Measurements from ENCODE around the gene NRXN2. TPM values are rescaled to one million over a fixed set of nuclear protein-coding genes. Genes with fewer than 3 reads are reported as not detected.

Gene NRXN2
- polyA plus RNA-seq, 3 donors, result 0.07 TPM; not detected in 2

DNA sequence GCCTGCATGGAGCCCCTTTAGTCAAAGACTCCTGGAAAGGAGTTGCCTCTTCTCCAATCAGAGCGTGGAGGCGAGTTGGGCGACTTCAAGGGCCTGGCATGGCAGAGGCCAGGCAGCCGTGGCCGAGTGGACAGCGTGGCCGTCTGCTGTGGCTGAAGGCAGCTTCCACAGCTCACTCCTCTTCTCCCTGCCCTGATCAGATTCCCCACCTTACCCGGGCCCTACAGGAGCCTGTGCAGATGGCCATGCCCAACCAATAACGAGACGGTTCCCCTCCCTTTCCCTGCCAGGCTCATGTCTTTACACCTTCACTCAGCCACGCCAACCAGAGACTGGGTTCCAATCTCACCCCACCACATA, 152.0 kb downstream of the NRXN2 start:
- Histone ChIP-seq H3K79me2 (ENCODE audit: insufficient read depth, low read length) (no peaks in the 10 kb centered on the region), H3K9ac (ENCODE audit: insufficient read depth, low read length, poor library complexity, severe bottlenecking) (no peak overlapping the region), H3K4me3 (replicated peaks in 1 of 3; ENCODE audit: low read depth in 2 of 3, low read length in 3 of 3) (no peak overlapping the region), H2AFZ (ENCODE audit: insufficient read depth, low read depth, low read length, poor library complexity, severe bottlenecking) (no peak overlapping the region), H3K27ac (ENCODE audit: low read depth in 1 of 2, low read length in 2 of 2) (no peak overlapping the region), H3K27me3 (ENCODE audit: control insufficient read depth in 2 of 2, insufficient read depth in 2 of 2, low read length in 2 of 2) (no peaks in the 10 kb centered on the region), H3K9me3 (replicated peaks in 1 of 2; ENCODE audit: control insufficient read depth in 1 of 2, insufficient read depth in 1 of 2, low read length in 2 of 2) (no peaks in the 10 kb centered on the region), H3K4me2 (replicated peaks; ENCODE audit: extremely low read depth, low read length, poor library complexity, severe bottlenecking) (no peak overlapping the region), H4K20me1 (ENCODE audit: insufficient read depth, low read length) (no peaks in the 10 kb centered on the region), H3K4me1 (ENCODE audit: control insufficient read depth in 1 of 2, insufficient read depth in 2 of 2, low read length in 2 of 2) (peaks cover 0 to 3% of the 10 kb centered on the region in 2 donors), H3K36me3 (replicated peaks in 1 of 2; ENCODE audit: control insufficient read depth in 1 of 2, insufficient read depth in 2 of 2, low read length in 2 of 2) (no peaks in the 10 kb centered on the region)
- peaks cover 0 to 2% (median 0%) of the 10 kb centered on the region in 3 donors for H3K27me3 Mint-ChIP-seq (ENCODE audit: low read depth in 3 of 3)
- 97% methylated on average over 11 of the region's 11 CpGs for WGBS (ENCODE audit: insufficient coverage)
- intact Hi-C loops (cut with micrococcal nuclease), result no loop called here
- DNase-seq, result no peak
- H3K36me3 Mint-ChIP-seq, result no peaks in the 10 kb centered on the region
- peak overlapping the region in 1 of 2 donors; percentile 24 for H3K4me3 Mint-ChIP-seq
- no peak overlapping the region for H3K27ac Mint-ChIP-seq
- TF ChIP-seq, protein P1, sequence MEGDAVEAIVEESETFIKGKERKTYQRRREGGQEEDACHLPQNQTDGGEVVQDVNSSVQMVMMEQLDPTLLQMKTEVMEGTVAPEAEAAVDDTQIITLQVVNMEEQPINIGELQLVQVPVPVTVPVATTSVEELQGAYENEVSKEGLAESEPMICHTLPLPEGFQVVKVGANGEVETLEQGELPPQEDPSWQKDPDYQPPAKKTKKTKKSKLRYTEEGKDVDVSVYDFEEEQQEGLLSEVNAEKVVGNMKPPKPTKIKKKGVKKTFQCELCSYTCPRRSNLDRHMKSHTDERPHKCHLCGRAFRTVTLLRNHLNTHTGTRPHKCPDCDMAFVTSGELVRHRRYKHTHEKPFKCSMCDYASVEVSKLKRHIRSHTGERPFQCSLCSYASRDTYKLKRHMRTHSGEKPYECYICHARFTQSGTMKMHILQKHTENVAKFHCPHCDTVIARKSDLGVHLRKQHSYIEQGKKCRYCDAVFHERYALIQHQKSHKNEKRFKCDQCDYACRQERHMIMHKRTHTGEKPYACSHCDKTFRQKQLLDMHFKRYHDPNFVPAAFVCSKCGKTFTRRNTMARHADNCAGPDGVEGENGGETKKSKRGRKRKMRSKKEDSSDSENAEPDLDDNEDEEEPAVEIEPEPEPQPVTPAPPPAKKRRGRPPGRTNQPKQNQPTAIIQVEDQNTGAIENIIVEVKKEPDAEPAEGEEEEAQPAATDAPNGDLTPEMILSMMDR (IDR thresholded peaks at IDR 0.05), result no peak
- peaks cover 7% of the 10 kb centered on the region for H3K4me1 Mint-ChIP-seq
- H3K9me3 Mint-ChIP-seq, result no peaks in the 10 kb centered on the region

DNA sequence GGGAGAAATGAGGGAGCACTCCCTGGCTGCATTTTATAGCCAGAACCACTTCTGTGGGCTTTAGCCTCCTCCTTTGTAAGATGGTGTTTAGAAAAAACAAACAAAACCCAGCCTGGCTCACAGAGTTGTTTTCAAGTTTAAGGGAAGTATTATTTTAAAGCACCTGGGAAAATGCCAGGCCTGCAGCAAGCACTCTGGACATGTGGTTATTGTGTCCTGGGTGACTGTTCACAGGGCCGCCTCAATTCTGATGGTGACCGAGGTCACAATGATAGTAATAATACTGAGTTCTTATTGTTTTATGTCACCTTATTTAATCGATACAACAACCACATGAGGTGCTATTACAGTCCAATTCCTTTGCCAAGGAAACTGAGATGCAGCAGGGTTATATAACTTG, 152.7 kb downstream of the NRXN2 start:
- Mint-ChIP-seq H3K4me1 (peaks cover 7% of the 10 kb centered on the region), H3K27ac (no peak overlapping the region), H3K27me3 (ENCODE audit: low read depth in 3 of 3) (peaks cover 0 to 2% (median 0%) of the 10 kb centered on the region in 3 donors), H3K9me3 (no peaks in the 10 kb centered on the region), H3K4me3 (no peak overlapping the region), H3K36me3 (no peaks in the 10 kb centered on the region)
- Histone ChIP-seq H3K4me1 (ENCODE audit: control insufficient read depth in 1 of 2, insufficient read depth in 2 of 2, low read length in 2 of 2) (peaks cover 0 to 3% of the 10 kb centered on the region in 2 donors), H2AFZ (ENCODE audit: insufficient read depth, low read depth, low read length, poor library complexity, severe bottlenecking) (no peak overlapping the region), H3K36me3 (replicated peaks in 1 of 2; ENCODE audit: control insufficient read depth in 1 of 2, insufficient read depth in 2 of 2, low read length in 2 of 2) (no peaks in the 10 kb centered on the region), H3K9me3 (replicated peaks in 1 of 2; ENCODE audit: control insufficient read depth in 1 of 2, insufficient read depth in 1 of 2, low read length in 2 of 2) (no peaks in the 10 kb centered on the region), H3K27me3 (ENCODE audit: control insufficient read depth in 2 of 2, insufficient read depth in 2 of 2, low read length in 2 of 2) (no peaks in the 10 kb centered on the region), H3K4me2 (replicated peaks; ENCODE audit: extremely low read depth, low read length, poor library complexity, severe bottlenecking) (no peak overlapping the region), H3K4me3 (replicated peaks in 1 of 3; ENCODE audit: low read depth in 2 of 3, low read length in 3 of 3) (no peak overlapping the region), H4K20me1 (ENCODE audit: insufficient read depth, low read length) (no peaks in the 10 kb centered on the region), H3K79me2 (ENCODE audit: insufficient read depth, low read length) (no peaks in the 10 kb centered on the region), H3K27ac (ENCODE audit: low read depth in 1 of 2, low read length in 2 of 2) (no peak overlapping the region), H3K9ac (ENCODE audit: insufficient read depth, low read length, poor library complexity, severe bottlenecking) (no peak overlapping the region)
- TF ChIP-seq, protein P1 (IDR thresholded peaks at IDR 0.05), result no peak
- no peak for DNase-seq
- no CpG with 5 or more reads among the region's 3 CpGs for WGBS (ENCODE audit: insufficient coverage)
- intact Hi-C loops (cut with micrococcal nuclease), result no loop called here
